B cell (primary cell): ENCODE data around the gene PDZK1.
"Not testable (repeated sequence)": the region's sequence is repeated elsewhere in the genome, so short reads cannot be mapped to it uniquely, and the experiment has no call there.

Source experiments
- CTCF ChIP-seq: fragments of 200-600 bp; IDR thresholded peaks from one replicate; pipeline ENCODE4 v1.8.0; 2022; ENCODE audit warnings: antibody characterized with exemption, mild to moderate bottlenecking
- EZH2 ChIP-seq: IDR thresholded peaks from 2 replicates; pipeline ENCODE4 v1.6.1; 2012; ENCODE audit warnings: borderline replicate concordance, low read depth, mild to moderate bottlenecking, moderate library complexity, low read length; ENCODE audit not compliant: insufficient read depth, poor library complexity, severe bottlenecking

GRCh38 chr1:145673217-145673616, 34.0 kb downstream of the PDZK1 start:
- not testable (repeated sequence) for TF ChIP-seq EZH2, CTCF
